Lower leg skin (tissue), 3 donors: ENCODE results near the gene IL25.

Experiments
- POLR2A ChIP-seq, 2 donors: fragments of 450-650 bp; IDR thresholded peaks; one replicate each; pipeline ENCODE4 v1.6.1; 2016 to 2017; ENCODE audit warnings: antibody characterized with exemption in 2 of 2, mild to moderate bottlenecking in 1 of 2, moderate library complexity in 1 of 2
- TF ChIP-seq, protein P1 (sequence below), 3 donors: fragments of 450-650 bp; IDR thresholded peaks; one replicate each; pipeline ENCODE4 v1.5.1; 2016; ENCODE audit warnings: antibody characterized with exemption in 3 of 3, mild to moderate bottlenecking in 3 of 3, moderate library complexity in 2 of 3

DNA sequence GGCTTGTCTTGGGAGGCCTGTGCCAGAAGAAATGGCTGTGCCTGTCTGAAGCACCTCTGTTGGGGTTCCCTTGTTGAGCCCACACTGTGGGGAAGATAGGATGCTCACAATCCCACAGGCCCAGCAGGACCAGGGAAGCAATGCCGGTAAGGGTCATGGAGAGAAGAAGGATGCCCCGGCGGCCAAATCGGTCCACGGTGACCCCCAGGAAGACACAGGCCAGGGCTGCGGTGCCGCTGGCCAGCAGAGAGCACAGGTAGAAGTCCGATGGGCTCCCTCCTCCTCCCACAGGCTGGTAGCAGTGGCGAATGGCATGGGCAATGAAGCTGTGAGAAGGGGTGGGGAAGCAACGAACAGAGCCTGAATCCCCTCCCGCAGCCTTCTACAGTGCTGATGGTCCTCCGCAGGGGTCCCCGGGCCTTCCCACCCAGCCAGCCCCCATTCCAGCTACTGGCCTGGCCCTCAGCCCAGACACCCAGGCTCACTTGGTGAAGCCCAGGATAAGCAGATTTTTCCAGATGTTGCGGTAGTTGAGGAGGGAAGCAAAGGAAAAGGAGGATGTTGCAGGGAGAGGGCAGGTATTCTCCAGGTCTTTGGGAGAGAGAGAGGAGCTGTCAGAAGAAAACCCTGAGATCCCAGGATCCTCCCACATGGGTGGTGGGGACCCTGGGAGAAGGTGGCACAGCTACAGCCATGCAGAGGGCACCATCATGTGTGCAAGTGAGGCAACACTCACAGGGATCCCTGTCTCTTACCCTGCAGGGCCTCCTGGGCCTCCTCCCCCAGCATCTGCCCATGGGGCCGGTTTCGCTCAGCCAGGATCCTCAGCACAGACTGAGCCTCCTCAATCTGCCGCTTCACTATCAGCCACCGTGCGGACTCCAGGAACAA lies 25.0 kb upstream of the IL25 start:
- TF ChIP-seq, protein P1, sequence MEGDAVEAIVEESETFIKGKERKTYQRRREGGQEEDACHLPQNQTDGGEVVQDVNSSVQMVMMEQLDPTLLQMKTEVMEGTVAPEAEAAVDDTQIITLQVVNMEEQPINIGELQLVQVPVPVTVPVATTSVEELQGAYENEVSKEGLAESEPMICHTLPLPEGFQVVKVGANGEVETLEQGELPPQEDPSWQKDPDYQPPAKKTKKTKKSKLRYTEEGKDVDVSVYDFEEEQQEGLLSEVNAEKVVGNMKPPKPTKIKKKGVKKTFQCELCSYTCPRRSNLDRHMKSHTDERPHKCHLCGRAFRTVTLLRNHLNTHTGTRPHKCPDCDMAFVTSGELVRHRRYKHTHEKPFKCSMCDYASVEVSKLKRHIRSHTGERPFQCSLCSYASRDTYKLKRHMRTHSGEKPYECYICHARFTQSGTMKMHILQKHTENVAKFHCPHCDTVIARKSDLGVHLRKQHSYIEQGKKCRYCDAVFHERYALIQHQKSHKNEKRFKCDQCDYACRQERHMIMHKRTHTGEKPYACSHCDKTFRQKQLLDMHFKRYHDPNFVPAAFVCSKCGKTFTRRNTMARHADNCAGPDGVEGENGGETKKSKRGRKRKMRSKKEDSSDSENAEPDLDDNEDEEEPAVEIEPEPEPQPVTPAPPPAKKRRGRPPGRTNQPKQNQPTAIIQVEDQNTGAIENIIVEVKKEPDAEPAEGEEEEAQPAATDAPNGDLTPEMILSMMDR (IDR thresholded peaks at IDR 0.05), result no peak
- TF ChIP-seq POLR2A (IDR thresholded peaks at IDR 0.05), result no peak
